ENCODE results near the gene CDH10. TPM values are rescaled to one million over a fixed set of nuclear protein-coding genes. Genes with fewer than 3 reads are reported as not detected.

Gene CDH10
- total RNA-seq, 1 donor from 2014 or later, result 0.35 TPM

DNA sequence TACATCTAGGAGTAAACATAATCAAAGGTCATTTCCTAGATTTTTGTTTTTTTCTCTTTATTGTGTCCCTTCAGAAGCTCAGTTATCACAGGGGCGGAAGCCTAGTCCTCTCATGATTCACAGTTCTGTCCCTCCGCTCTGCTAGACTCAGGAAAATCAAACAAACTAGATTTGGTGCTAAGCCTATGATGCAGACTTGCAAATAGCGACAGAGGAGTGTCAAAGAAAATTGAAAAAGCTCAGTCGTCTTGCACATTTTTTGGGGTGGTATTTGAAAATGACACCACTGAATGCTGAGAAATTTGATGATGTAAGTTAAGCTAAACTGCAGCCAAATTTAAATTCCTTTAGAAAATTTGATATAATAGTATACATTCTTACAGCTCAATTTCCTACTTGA, 59.0 kb downstream of the CDH10 start:
- H3K27ac ChIP-seq, result no peak overlapping the region
- H3K36me3 ChIP-seq, result no peaks in the 10 kb centered on the region
- intact Hi-C loops (cut with DNase I), result no loop called here
- no peaks in the 10 kb centered on the region for H3K27me3 ChIP-seq (ENCODE audit: low read depth)
- TF ChIP-seq, protein P1, sequence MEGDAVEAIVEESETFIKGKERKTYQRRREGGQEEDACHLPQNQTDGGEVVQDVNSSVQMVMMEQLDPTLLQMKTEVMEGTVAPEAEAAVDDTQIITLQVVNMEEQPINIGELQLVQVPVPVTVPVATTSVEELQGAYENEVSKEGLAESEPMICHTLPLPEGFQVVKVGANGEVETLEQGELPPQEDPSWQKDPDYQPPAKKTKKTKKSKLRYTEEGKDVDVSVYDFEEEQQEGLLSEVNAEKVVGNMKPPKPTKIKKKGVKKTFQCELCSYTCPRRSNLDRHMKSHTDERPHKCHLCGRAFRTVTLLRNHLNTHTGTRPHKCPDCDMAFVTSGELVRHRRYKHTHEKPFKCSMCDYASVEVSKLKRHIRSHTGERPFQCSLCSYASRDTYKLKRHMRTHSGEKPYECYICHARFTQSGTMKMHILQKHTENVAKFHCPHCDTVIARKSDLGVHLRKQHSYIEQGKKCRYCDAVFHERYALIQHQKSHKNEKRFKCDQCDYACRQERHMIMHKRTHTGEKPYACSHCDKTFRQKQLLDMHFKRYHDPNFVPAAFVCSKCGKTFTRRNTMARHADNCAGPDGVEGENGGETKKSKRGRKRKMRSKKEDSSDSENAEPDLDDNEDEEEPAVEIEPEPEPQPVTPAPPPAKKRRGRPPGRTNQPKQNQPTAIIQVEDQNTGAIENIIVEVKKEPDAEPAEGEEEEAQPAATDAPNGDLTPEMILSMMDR (IDR thresholded peaks at IDR 0.05), result no peak
- H3K4me3 ChIP-seq, result no peak overlapping the region
- H3K4me1 ChIP-seq, result no peaks in the 10 kb centered on the region
- DNase-seq, result no peak
- no peaks in the 10 kb centered on the region for H3K9me3 ChIP-seq
- no peak for ATAC-seq

DNA sequence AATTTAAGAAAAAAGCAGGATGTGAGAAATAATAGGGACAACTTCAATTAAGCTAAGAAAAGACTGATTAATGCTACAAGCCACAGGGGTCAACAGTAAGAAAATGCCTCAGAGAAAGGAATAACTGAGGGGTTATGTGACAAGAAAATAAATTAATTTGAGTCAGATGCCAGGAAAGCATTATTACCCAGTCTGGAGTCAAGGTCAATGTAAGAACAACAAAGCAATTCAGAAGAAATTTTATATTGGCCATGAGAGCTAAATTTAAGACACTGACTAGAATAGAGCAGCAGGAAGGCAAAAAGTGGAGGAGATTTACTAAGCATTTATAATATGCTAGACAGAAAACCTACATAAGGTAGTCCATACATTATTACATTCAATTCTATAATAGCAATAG, 73.5 kb downstream of the CDH10 start:
- no peaks in the 10 kb centered on the region for H3K9me3 ChIP-seq
- H3K4me3 ChIP-seq, result no peak overlapping the region
- no peaks in the 10 kb centered on the region for H3K27me3 ChIP-seq (ENCODE audit: low read depth)
- ATAC-seq, result no peak
- H3K36me3 ChIP-seq, result no peaks in the 10 kb centered on the region
- H3K4me1 ChIP-seq, result no peaks in the 10 kb centered on the region
- no peak for DNase-seq
- intact Hi-C loops (cut with DNase I), result no loop called here
- no peak overlapping the region for H3K27ac ChIP-seq
- TF ChIP-seq, protein P1 (IDR thresholded peaks at IDR 0.05), result no peak

DNA sequence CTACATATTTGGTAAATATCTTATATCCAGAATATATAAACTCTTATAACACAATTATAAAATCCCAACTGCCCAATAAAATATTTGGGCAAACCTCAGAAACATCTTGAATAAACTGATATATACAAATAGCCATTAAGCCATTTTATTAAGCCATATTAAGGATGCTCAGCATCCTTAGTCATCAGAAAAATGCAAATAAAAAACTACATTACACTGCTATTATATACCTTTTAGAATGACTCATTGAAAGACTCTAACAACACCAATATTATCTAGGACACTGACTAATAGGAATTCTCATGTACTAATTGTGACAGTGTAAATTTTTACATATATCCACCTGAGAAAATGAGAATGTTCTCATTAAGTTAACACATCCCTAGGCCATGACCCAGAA, 77.8 kb downstream of the CDH10 start:
- no peaks in the 10 kb centered on the region for H3K9me3 ChIP-seq
- H3K36me3 ChIP-seq, result no peaks in the 10 kb centered on the region
- no peak overlapping the region for H3K4me3 ChIP-seq
- H3K27me3 ChIP-seq (ENCODE audit: low read depth), result no peaks in the 10 kb centered on the region
- intact Hi-C loops (cut with DNase I), result no loop called here
- DNase-seq (no peak), ATAC-seq (no peak)
- no peaks in the 10 kb centered on the region for H3K4me1 ChIP-seq
- H3K27ac ChIP-seq, result no peak overlapping the region
- TF ChIP-seq, protein P1 (IDR thresholded peaks at IDR 0.05), result no peak

DNA sequence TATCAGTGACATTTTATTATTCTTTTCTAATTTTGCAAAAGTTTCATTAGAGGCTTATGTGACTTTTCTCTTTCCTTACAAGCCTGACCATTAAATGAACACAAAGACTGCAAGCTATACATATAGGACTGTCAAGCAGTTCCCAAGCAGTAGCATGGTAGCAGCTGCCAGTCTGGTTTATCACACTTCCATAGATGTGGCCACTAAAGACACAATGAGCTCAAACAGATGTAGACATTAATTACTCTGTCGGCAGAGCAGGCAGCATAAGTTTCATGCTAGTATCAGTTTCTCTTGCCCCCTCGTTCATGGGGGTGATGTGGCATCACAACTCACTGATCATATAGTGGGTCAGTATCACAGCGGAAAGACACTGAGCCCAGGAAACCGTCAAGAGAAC, 89.5 kb downstream of the CDH10 start:
- H3K9me3 ChIP-seq, result no peaks in the 10 kb centered on the region
- DNase-seq (no peak), ATAC-seq (no peak)
- intact Hi-C loops (cut with DNase I), result no loop called here
- H3K4me3 ChIP-seq, result no peak overlapping the region
- H3K27ac ChIP-seq, result no peak overlapping the region
- TF ChIP-seq, protein P1 (IDR thresholded peaks at IDR 0.05), result no peak
- no peaks in the 10 kb centered on the region for H3K36me3 ChIP-seq
- no peaks in the 10 kb centered on the region for H3K27me3 ChIP-seq (ENCODE audit: low read depth)
- H3K4me1 ChIP-seq, result no peaks in the 10 kb centered on the region

DNA sequence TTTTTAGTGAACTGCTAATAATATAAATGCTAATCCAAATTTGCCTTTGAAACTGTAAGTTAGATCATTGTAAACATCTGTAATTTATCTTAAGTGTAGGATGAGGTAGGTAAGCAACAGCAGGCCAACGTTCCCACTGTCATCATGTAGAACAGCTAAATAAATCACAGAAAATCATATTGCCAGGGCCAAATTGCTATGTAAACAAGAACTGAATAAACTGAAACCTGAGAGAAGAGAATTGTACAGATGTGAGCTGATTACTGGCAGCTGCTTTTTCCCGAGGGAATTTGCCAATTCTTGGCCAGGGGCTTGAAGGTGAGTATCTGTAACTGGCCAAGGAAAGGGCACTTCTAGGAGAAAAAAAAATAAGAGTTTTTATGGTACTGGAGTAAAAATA, 97.6 kb downstream of the CDH10 start:
- DNase-seq, result no peak

More for the DNA sequence above, 97.6 kb downstream of the CDH10 start:
- ATAC-seq, result no peak
- Histone ChIP-seq H3K9me3 (no peaks in the 10 kb centered on the region), H3K4me3 (no peak overlapping the region), H3K27me3 (ENCODE audit: low read depth) (no peaks in the 10 kb centered on the region), H3K27ac (no peak overlapping the region), H3K36me3 (no peaks in the 10 kb centered on the region), H3K4me1 (no peaks in the 10 kb centered on the region)
- intact Hi-C loops (cut with DNase I), result no loop called here
- TF ChIP-seq, protein P1 (IDR thresholded peaks at IDR 0.05), result no peak
